ENCODE results near the gene ZNF277.

Gene ZNF277

GRCh38 chr7:112192236-112193154, 14.0 kb upstream of the ZNF277 start:
- no peak for TF ChIP-seq EZH2phosphoT487 (IDR thresholded peaks at IDR 0.05; ENCODE audit: borderline replicate concordance, low read length)
- TF ChIP-seq, protein P1, sequence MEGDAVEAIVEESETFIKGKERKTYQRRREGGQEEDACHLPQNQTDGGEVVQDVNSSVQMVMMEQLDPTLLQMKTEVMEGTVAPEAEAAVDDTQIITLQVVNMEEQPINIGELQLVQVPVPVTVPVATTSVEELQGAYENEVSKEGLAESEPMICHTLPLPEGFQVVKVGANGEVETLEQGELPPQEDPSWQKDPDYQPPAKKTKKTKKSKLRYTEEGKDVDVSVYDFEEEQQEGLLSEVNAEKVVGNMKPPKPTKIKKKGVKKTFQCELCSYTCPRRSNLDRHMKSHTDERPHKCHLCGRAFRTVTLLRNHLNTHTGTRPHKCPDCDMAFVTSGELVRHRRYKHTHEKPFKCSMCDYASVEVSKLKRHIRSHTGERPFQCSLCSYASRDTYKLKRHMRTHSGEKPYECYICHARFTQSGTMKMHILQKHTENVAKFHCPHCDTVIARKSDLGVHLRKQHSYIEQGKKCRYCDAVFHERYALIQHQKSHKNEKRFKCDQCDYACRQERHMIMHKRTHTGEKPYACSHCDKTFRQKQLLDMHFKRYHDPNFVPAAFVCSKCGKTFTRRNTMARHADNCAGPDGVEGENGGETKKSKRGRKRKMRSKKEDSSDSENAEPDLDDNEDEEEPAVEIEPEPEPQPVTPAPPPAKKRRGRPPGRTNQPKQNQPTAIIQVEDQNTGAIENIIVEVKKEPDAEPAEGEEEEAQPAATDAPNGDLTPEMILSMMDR (IDR thresholded peaks at IDR 0.05; ENCODE audit: low read depth, low read length, poor library complexity, severe bottlenecking): no peak
- Histone ChIP-seq H3K9me3 (ENCODE audit: control insufficient read depth, insufficient read depth, low read length) (no peaks in the 10 kb centered on the region), H3K4me1 (ENCODE audit: control insufficient read depth, low read length) (no peaks in the 10 kb centered on the region), H3K4me3 (ENCODE audit: low read length) (no peak overlapping the region), H3F3A (ENCODE audit: control insufficient read depth, insufficient read depth) (no peaks in the 10 kb centered on the region), H3K27ac (ENCODE audit: low read depth, low read length) (no peak overlapping the region), H3K27me3 (ENCODE audit: control insufficient read depth, low read length) (peaks cover 29% of the 10 kb centered on the region), H3K4me2 (ENCODE audit: low read length) (no peak overlapping the region), H3K36me3 (ENCODE audit: control insufficient read depth, low read length) (no peaks in the 10 kb centered on the region), H3K79me2 (ENCODE audit: control insufficient read depth, low read length) (no peaks in the 10 kb centered on the region), H3K9me2 (replicated peaks; ENCODE audit: control insufficient read depth, low read length) (no peaks in the 10 kb centered on the region), H4K20me1 (ENCODE audit: control insufficient read depth, insufficient read depth, low read depth, low read length) (no peaks in the 10 kb centered on the region)

- H3K27ac ChIP-seq (ENCODE audit: low read depth, low read length): no peak overlapping the region
- no peaks in the 10 kb centered on the region for H4K20me1 ChIP-seq (ENCODE audit: control insufficient read depth, insufficient read depth, low read depth, low read length)
- H3K79me2 ChIP-seq (ENCODE audit: control insufficient read depth, low read length): no peaks in the 10 kb centered on the region
- no peaks in the 10 kb centered on the region for H3K4me1 ChIP-seq (ENCODE audit: control insufficient read depth, low read length)
- H3K4me2 ChIP-seq (ENCODE audit: low read length): no peak overlapping the region
- no peaks in the 10 kb centered on the region for H3K9me3 ChIP-seq (ENCODE audit: control insufficient read depth, insufficient read depth, low read length)
- no peaks in the 10 kb centered on the region for H3K9me2 ChIP-seq (replicated peaks; ENCODE audit: control insufficient read depth, low read length)
- no peak overlapping the region for H3K4me3 ChIP-seq (ENCODE audit: low read length)
- H3F3A ChIP-seq (ENCODE audit: control insufficient read depth, insufficient read depth): no peaks in the 10 kb centered on the region
- H3K27me3 ChIP-seq (ENCODE audit: control insufficient read depth, low read length): peaks cover 23% of the 10 kb centered on the region
- no peaks in the 10 kb centered on the region for H3K36me3 ChIP-seq (ENCODE audit: control insufficient read depth, low read length)
- no peak for TF ChIP-seq EZH2phosphoT487 (IDR thresholded peaks at IDR 0.05; ENCODE audit: borderline replicate concordance, low read length)
- TF ChIP-seq, protein P1 (IDR thresholded peaks at IDR 0.05; ENCODE audit: low read depth, low read length, poor library complexity, severe bottlenecking): no peak
Observed at GRCh38 chr7:112193915-112194502, 12.5 kb upstream of the ZNF277 start.

- TF ChIP-seq EZH2phosphoT487 (IDR thresholded peaks at IDR 0.05; ENCODE audit: borderline replicate concordance, low read length): no peak
- Histone ChIP-seq H3K36me3 (ENCODE audit: control insufficient read depth, low read length) (no peaks in the 10 kb centered on the region), H4K20me1 (ENCODE audit: control insufficient read depth, insufficient read depth, low read depth, low read length) (no peaks in the 10 kb centered on the region), H3K4me2 (ENCODE audit: low read length) (no peak overlapping the region), H3K9me3 (ENCODE audit: control insufficient read depth, insufficient read depth, low read length) (no peaks in the 10 kb centered on the region), H3K4me1 (ENCODE audit: control insufficient read depth, low read length) (no peaks in the 10 kb centered on the region), H3K79me2 (ENCODE audit: control insufficient read depth, low read length) (no peaks in the 10 kb centered on the region), H3K27me3 (ENCODE audit: control insufficient read depth, low read length) (peaks cover 28% of the 10 kb centered on the region), H3K27ac (ENCODE audit: low read depth, low read length) (no peak overlapping the region), H3F3A (ENCODE audit: control insufficient read depth, insufficient read depth) (no peaks in the 10 kb centered on the region), H3K9me2 (replicated peaks; ENCODE audit: control insufficient read depth, low read length) (no peaks in the 10 kb centered on the region), H3K4me3 (ENCODE audit: low read length) (no peak overlapping the region)
Observed at GRCh38 chr7:112195717-112196116, 10.8 kb upstream of the ZNF277 start.

DNA sequence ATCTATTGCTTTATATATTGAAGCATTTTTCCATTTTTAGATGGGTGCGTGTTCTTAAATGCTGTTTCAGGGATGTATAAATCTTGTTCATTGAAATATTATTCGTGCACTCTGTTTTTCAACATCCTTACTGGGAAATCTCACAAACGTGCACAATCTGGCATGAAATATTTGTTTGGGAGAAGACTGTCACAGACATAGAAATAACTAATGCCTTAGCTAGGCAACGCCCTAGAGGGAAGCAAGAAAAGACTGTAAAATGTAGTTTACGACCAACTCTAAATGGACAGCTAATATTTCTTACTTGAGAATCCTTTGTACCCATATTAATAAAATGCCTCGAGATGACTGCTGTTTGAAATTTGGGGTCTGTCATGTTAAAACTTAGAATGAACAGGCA, 9.2 kb upstream of the ZNF277 start:
- Histone ChIP-seq H4K20me1 (ENCODE audit: control insufficient read depth, insufficient read depth, low read depth, low read length) (no peaks in the 10 kb centered on the region), H3K27ac (ENCODE audit: low read depth, low read length) (no peak overlapping the region), H3K79me2 (ENCODE audit: control insufficient read depth, low read length) (no peaks in the 10 kb centered on the region), H3K9me3 (ENCODE audit: control insufficient read depth, insufficient read depth, low read length) (no peaks in the 10 kb centered on the region), H3K36me3 (ENCODE audit: control insufficient read depth, low read length) (no peaks in the 10 kb centered on the region), H3K4me2 (ENCODE audit: low read length) (no peak overlapping the region), H3K4me3 (ENCODE audit: low read length) (no peak overlapping the region), H3K9me2 (replicated peaks; ENCODE audit: control insufficient read depth, low read length) (no peaks in the 10 kb centered on the region), H3K27me3 (ENCODE audit: control insufficient read depth, low read length) (peaks cover 33% of the 10 kb centered on the region), H3F3A (ENCODE audit: control insufficient read depth, insufficient read depth) (no peaks in the 10 kb centered on the region), H3K4me1 (ENCODE audit: control insufficient read depth, low read length) (peaks cover 3% of the 10 kb centered on the region)
- no peak for TF ChIP-seq EZH2phosphoT487 (IDR thresholded peaks at IDR 0.05; ENCODE audit: borderline replicate concordance, low read length)
- TF ChIP-seq, protein P1 (IDR thresholded peaks at IDR 0.05; ENCODE audit: low read depth, low read length, poor library complexity, severe bottlenecking): no peak

Data from DOHH2 (cell line).